Sigmoid colon (tissue), 7 donors: ENCODE results near the gene DCX. TPM values are rescaled to one million over a fixed set of nuclear protein-coding genes. Genes with fewer than 3 reads are reported as not detected.

Experiments
- DNase-seq: peaks from one replicate; pipeline ENCODE4 v3.0.0-alpha.2; 2019
- H3K27ac ChIP-seq, 4 donors: fragments of 200-600 bp; sonication (generic); one replicate each; pipeline ENCODE4 v1.5.1; 2016 to 2019; ENCODE audit warnings: mild to moderate bottlenecking in 1 of 4
- H3K27me3 ChIP-seq, 3 donors: fragments of 200-600 bp; sonication (generic); one replicate each; pipeline ENCODE4 v1.5.1; 2019; ENCODE audit warnings: mild to moderate bottlenecking in 1 of 3
- H3K36me3 ChIP-seq, 4 donors: fragments of 200-600 bp; sonication (generic); one replicate each; pipeline ENCODE4 v1.5.1; 2016 to 2019
- H3K4me1 ChIP-seq, 4 donors: fragments of 200-600 bp; sonication (generic); one replicate each; pipeline ENCODE4 v1.5.1; 2017 to 2019
- H3K4me3 ChIP-seq, 4 donors: fragments of 200-600 bp; sonication (generic); one replicate each; pipeline ENCODE4 v1.5.1; 2017 to 2019; ENCODE audit warnings: mild to moderate bottlenecking in 2 of 4, moderate library complexity in 1 of 4
- H3K9me3 ChIP-seq, 4 donors: fragments of 200-600 bp in 3 of 4; sonication (generic) in 3 of 4; one replicate each; pipeline versions ENCODE4 v1.5.1 to v1.6.1; 2013 to 2019
- EP300 ChIP-seq, 4 donors: sonication (generic); formaldehyde crosslinking; IDR thresholded peaks; one replicate each; pipeline ENCODE4 v1.6.1; 2017; ENCODE audit warnings: antibody characterized with exemption in 4 of 4
- POLR2A ChIP-seq, 2 donors: fragments of 450-650 bp; IDR thresholded peaks; one replicate each; pipeline ENCODE4 v1.6.1; 2016; ENCODE audit warnings: antibody characterized with exemption in 2 of 2, mild to moderate bottlenecking in 2 of 2, moderate library complexity in 2 of 2
- POLR2AphosphoS5 ChIP-seq, 4 donors: sonication (generic); formaldehyde crosslinking; IDR thresholded peaks; one replicate each; pipeline ENCODE4 v1.6.1; 2017; ENCODE audit warnings: antibody characterized with exemption in 4 of 4
- WGBS, 2 donors: extraction: QIAGEN DNeasy Blood & Tissue Kit; methylation state at CpG; one replicate each; pipeline ENCODE4 v1.1.7; 2013; 5-methylcytosine and 5-hydroxymethylcytosine counted together
- intact Hi-C: fragments of 100-400 bp; cut with DNase I; formaldehyde crosslinking; loops from one replicate; pipeline ENCODE4 v1.15.1; 2023
- polyA plus RNA-seq, 3 donors: library from polyadenylated mRNA; stranded (reverse); fragments of 200-250 nt; gene quantifications; one replicate each; pipeline ENCODE4 v1.2.3, GENCODE V29; 2013
- total RNA-seq, 4 donors: library from RNA; depleted of rRNA; stranded (reverse); fragments of >200 nt; gene quantifications; one replicate each; pipeline ENCODE4 v1.1.0, GENCODE V29; 2016
- TF ChIP-seq, protein P1 (sequence below), 4 experiments: fragments of 450-650 bp in 3 of 4; fragments of 200-600 bp in 1 of 4; IDR thresholded peaks; one replicate each; pipeline ENCODE4 v1.5.1; 2016 to 2019; ENCODE audit warnings: antibody characterized with exemption in 4 of 4, mild to moderate bottlenecking in 3 of 4, moderate library complexity in 2 of 4
- donor health status: healthy with polysubstance abuse.
- donor health status: Bipolar disorder and iron deficiency.
- donor health status: healthy.

The DCX gene
- total and polyA plus RNA-seq, 7 donors = under 0.01 to 1.4 (median 0.15) TPM; not detected in 1

DNA sequence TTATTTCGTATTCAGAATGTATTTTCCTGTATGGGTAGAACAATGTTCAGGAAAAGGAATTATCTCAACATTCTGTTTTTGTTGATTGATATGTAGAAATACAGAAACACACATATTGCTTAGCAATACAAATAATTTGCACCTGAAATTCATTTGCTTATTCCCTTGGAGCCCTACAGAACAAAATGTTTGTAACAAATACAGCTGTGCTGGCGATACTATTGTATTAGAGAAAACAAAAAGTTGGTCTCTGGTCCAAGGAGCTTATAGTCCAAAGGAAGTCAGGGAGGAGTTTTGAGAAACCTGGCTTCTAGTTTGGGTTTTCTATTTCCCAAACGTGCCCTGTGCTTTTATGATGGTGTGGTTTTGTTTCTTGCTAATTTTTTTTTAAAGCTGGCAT lies 104.0 kb downstream of the DCX start:
- Histone ChIP-seq H3K36me3 (no peaks in the 10 kb centered on the region), H3K9me3 (no peaks in the 10 kb centered on the region), H3K27ac (no peak overlapping the region), H3K4me1 (no peaks in the 10 kb centered on the region), H3K27me3 (no peaks in the 10 kb centered on the region), H3K4me3 (no peak overlapping the region)
- intact Hi-C loops = no loop called here
- WGBS, 2 donors = 69 to 71% methylated on average over 3 of the region's 3 CpGs
- TF ChIP-seq POLR2AphosphoS5 (IDR thresholded peaks at IDR 0.05) = no peak
- TF ChIP-seq EP300 (IDR thresholded peaks at IDR 0.05) = no peak
- TF ChIP-seq, protein P1, sequence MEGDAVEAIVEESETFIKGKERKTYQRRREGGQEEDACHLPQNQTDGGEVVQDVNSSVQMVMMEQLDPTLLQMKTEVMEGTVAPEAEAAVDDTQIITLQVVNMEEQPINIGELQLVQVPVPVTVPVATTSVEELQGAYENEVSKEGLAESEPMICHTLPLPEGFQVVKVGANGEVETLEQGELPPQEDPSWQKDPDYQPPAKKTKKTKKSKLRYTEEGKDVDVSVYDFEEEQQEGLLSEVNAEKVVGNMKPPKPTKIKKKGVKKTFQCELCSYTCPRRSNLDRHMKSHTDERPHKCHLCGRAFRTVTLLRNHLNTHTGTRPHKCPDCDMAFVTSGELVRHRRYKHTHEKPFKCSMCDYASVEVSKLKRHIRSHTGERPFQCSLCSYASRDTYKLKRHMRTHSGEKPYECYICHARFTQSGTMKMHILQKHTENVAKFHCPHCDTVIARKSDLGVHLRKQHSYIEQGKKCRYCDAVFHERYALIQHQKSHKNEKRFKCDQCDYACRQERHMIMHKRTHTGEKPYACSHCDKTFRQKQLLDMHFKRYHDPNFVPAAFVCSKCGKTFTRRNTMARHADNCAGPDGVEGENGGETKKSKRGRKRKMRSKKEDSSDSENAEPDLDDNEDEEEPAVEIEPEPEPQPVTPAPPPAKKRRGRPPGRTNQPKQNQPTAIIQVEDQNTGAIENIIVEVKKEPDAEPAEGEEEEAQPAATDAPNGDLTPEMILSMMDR (IDR thresholded peaks at IDR 0.05) = no peak
- TF ChIP-seq POLR2A (IDR thresholded peaks at IDR 0.05) = no peak
- no peak for DNase-seq

DNA sequence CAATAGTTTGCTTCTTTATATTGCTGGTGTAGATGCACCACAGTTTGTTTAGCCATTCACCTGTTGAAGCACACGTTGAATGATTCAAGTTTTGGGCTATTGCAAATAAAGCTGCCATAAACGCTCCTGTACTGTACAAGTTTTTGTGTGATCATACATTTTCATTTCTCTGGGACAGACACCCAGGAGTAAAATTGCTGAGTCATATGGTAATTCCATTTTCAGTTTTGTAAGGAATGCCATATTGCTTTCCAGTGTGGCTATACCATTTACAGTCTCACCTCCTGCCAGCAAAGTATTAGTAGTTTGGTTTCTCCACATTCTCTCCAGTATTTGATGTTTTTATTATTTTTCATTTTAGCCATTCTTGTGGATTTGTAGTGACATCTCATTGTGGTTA lies 109.7 kb downstream of the DCX start:
- no peak for TF ChIP-seq POLR2A (IDR thresholded peaks at IDR 0.05)
- TF ChIP-seq POLR2AphosphoS5 (IDR thresholded peaks at IDR 0.05) = no peak
- no peak for TF ChIP-seq EP300 (IDR thresholded peaks at IDR 0.05)
- TF ChIP-seq, protein P1 (IDR thresholded peaks at IDR 0.05) = no peak
- WGBS, 2 donors = 22 to 58% methylated on average over 2 of the region's 2 CpGs

DNA sequence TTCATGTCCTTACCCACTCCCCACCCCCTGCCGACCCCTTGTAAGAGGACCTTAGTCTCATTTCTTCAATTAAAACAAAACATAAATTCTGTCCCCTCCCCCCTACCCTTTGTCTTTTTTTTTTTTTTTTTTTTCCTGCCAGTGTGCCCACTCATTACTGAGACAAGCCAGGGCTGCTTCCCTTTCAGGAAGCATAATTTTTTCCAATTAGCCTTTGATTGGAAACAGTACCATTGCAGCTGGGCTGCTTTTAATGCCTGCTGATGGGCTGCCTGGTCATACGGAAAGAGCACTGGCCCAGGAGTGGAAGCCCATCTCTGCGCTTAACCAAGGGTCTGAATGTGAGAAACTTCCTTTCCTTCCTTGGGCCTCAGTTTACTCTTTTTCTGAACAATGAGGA lies 123.2 kb downstream of the DCX start:
- Histone ChIP-seq H3K36me3 (no peaks in the 10 kb centered on the region), H3K27ac (no peak overlapping the region), H3K9me3 (no peaks in the 10 kb centered on the region), H3K4me3 (no peak overlapping the region), H3K27me3 (no peaks in the 10 kb centered on the region), H3K4me1 (no peaks in the 10 kb centered on the region)
- 91 to 96% methylated on average over 3 of the region's 3 CpGs for WGBS, 2 donors
- intact Hi-C loops = no loop called here
- DNase-seq = no peak
- TF ChIP-seq POLR2A (IDR thresholded peaks at IDR 0.05) = no peak
- TF ChIP-seq EP300 (IDR thresholded peaks at IDR 0.05) = no peak
- TF ChIP-seq POLR2AphosphoS5 (IDR thresholded peaks at IDR 0.05) = no peak
- TF ChIP-seq, protein P1 (IDR thresholded peaks at IDR 0.05) = no peak

More for the DNA sequence above, 109.7 kb downstream of the DCX start:
- H3K27me3 ChIP-seq = no peaks in the 10 kb centered on the region
- no peaks in the 10 kb centered on the region for H3K4me1 ChIP-seq
- no peak overlapping the region for H3K4me3 ChIP-seq
- H3K9me3 ChIP-seq = no peaks in the 10 kb centered on the region
- DNase-seq = no peak
- no peaks in the 10 kb centered on the region for H3K36me3 ChIP-seq
- no peak overlapping the region for H3K27ac ChIP-seq
- intact Hi-C loops = no loop called here

DNA sequence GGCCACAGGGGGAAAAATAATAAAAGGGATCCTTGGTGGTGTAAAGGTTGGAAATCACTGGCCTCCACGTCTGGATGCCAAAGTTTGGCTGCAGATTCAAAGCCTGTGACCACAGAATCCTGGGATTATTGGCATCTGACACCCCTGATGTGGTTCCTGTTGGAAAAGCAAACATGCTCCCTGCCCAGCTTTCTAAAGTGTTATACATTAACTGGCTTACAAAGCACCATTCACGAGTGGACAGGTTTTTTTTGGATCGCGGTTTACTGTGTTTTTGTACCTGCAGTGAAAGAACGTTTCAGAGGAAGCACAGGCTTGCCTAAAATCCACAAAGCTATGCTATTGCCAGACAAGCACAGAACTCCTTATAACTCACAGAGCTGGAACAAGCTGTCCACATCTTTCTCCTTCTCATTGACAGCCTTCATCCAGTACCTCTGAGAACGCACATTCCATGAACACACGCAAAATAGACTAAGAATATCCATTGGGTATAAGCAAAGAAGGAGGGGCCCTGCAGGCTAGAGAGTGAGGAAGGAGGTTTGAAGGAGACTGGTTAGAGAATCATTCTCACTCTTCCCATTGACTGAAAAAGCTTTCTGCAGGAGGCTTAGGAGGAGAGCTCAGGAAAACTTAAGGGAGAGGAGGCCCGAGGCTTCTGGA lies 127.2 kb downstream of the DCX start:
- WGBS, 2 donors = 22 to 60% methylated on average over 8 of the region's 8 CpGs
- no peak for DNase-seq
- no peaks in the 10 kb centered on the region for H3K36me3 ChIP-seq
- intact Hi-C loops = no loop called here
- no peaks in the 10 kb centered on the region for H3K9me3 ChIP-seq
- TF ChIP-seq EP300 (IDR thresholded peaks at IDR 0.05) = no peak
- no peak for TF ChIP-seq POLR2A (IDR thresholded peaks at IDR 0.05)
- no peak for TF ChIP-seq POLR2AphosphoS5 (IDR thresholded peaks at IDR 0.05)
- TF ChIP-seq, protein P1 (IDR thresholded peaks at IDR 0.05) = no peak
- H3K27ac ChIP-seq = no peak overlapping the region
- H3K4me1 ChIP-seq = no peaks in the 10 kb centered on the region
- H3K4me3 ChIP-seq = no peak overlapping the region
- H3K27me3 ChIP-seq = no peaks in the 10 kb centered on the region

DNA sequence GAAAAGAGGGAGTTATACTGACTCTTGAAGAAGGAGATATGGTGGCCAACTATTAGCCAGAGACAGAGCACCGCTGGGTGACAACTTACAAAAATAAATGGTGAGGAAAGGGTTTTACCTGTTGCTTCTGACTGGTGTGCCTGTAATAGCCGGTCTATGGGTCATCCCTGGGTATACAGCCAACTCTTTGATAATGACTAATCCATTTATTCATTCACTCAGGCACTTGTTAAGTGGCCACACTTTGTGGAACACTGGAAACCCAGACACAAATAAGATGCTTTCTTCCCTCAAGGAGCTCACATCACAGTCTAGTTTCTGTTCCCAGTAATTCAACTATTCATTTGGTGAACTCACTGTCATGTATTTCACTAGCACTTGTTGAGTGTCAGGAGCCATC lies 128.5 kb downstream of the DCX start:
- H3K9me3 ChIP-seq = no peaks in the 10 kb centered on the region
- H3K4me3 ChIP-seq = no peak overlapping the region
- H3K27me3 ChIP-seq = no peaks in the 10 kb centered on the region
- H3K27ac ChIP-seq = no peak overlapping the region
- no peaks in the 10 kb centered on the region for H3K4me1 ChIP-seq
- TF ChIP-seq, protein P1 (IDR thresholded peaks at IDR 0.05) = no peak
- TF ChIP-seq EP300 (IDR thresholded peaks at IDR 0.05) (no peak), POLR2AphosphoS5 (IDR thresholded peaks at IDR 0.05) (no peak), POLR2A (IDR thresholded peaks at IDR 0.05) (no peak)
- H3K36me3 ChIP-seq = no peaks in the 10 kb centered on the region
- no peak for DNase-seq
- WGBS, 2 donors = 88 to 89% methylated on average over 2 of the region's 2 CpGs
- intact Hi-C loops = no loop called here
